IgD-negative memory B cell (primary cell): ENCODE results near the gene OR1S2. TPM values are rescaled to one million over a fixed set of nuclear protein-coding genes. Genes with fewer than 3 reads are reported as not detected.

Source experiments
- H3K27ac Mint-ChIP-seq, 3 donors: one replicate each; pipeline ENCODE4 v1.8.0; 2020 to 2022; ENCODE audit warnings: mild to moderate bottlenecking in 3 of 3, mixed read lengths in 3 of 3, moderate library complexity in 1 of 3
- H3K27me3 Mint-ChIP-seq: one replicate; pipeline ENCODE4 v1.8.0; 2021; ENCODE audit warnings: mixed read lengths
- H3K36me3 Mint-ChIP-seq: one replicate; pipeline ENCODE4 v1.8.0; 2020; ENCODE audit warnings: mild to moderate bottlenecking, mixed read lengths
- H3K4me1 Mint-ChIP-seq, 3 donors: one replicate each; pipeline ENCODE4 v1.8.0; 2020 to 2022; ENCODE audit warnings: mixed read lengths in 3 of 3, mild to moderate bottlenecking in 1 of 3
- H3K4me3 Mint-ChIP-seq, 4 donors: one replicate each; pipeline ENCODE4 v1.8.0; 2020 to 2022; ENCODE audit warnings: mild to moderate bottlenecking in 4 of 4, mixed read lengths in 4 of 4, moderate library complexity in 3 of 4
- H3K9me3 Mint-ChIP-seq, 3 donors: one replicate each; pipeline ENCODE4 v1.8.0; 2020 to 2021; ENCODE audit warnings: mixed read lengths in 3 of 3, mild to moderate bottlenecking in 1 of 3
- polyA plus RNA-seq: library from polyadenylated mRNA; unstranded; fragments of 300-500 nt; fragmentation: Illumina TruSeq; gene quantifications from one replicate; pipeline ENCODE4 v1.2.3, GENCODE V29; 2021

OR1S2 gene
- polyA plus RNA-seq, 1 donor from 2014 or later = not detected

DNA sequence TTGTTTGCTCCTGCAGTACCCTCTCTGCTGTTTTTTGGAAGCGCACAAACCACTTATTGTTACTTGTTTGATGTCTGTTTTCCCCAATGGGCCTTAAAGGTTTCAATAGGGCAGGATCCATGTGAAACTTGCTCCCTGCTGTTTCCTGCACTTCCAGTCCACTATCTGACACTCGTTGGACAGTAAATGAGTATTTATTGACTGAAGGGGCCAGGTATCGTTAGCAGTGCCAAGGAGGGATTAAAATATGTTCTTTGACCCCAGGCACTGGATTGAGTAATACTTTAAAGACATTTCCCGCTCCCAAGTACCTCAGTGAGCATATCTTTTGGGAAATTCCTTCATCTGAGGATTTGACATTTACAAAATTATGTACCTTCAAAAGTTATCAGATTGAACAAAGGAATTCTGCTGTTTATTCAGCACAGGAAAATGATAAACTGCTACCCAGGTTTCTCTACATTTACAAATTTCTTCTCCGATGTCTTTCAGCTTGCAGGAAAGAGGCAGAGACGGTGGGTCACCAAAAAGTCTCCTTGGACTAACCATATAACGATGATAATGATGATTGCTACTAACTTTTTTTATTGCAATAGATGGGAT, 38.3 kb downstream of the OR1S2 start:
- Mint-ChIP-seq H3K4me1 (no peaks in the 10 kb centered on the region), H3K9me3 (no peaks in the 10 kb centered on the region), H3K27me3 (peaks cover 2% of the 10 kb centered on the region), H3K4me3 (no peak overlapping the region), H3K36me3 (no peaks in the 10 kb centered on the region), H3K27ac (no peak overlapping the region)

DNA sequence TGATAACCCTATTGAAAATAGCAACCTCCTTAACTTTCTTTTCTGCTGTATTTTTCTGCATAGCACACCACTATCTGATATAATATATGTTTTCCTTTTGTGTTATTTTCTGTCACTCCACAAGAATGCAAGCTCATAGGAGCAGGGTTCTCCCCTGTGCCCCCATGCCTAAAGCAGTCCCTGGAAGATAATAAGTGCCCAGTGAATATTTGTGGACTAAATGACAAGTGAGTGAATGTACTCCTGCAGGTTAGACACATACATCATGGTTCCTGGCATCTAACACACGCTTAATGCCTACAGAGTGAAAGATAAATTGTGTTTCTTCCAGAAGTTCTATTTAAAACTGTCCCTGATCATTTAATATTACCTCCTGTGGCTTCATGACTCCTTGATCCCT, 39.0 kb downstream of the OR1S2 start:
- H3K27ac Mint-ChIP-seq = no peak overlapping the region

DNA sequence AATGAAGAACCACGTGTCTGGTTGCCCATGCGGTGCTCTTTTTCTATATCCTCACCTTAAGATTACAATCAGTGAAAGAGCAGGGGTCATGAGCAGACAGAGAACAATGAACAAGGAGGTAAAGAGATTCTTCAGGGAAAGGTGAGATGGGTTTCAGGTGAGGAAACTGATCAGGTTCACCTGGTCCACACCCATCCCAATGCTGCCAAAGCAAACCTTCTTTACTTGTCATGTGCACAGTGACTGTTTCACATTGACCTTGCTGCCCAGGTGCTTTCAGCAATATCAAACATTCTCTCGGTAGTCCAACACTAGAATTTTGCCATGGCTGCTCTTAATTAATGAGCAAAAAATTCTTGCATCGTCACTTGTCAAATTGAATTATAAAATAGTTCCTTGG, 39.6 kb downstream of the OR1S2 start:
- no peaks in the 10 kb centered on the region for H3K4me1 Mint-ChIP-seq
- H3K27ac Mint-ChIP-seq = no peak overlapping the region
- H3K27me3 Mint-ChIP-seq = no peaks in the 10 kb centered on the region
- peaks cover 0 to 6% (median 4%) of the 10 kb centered on the region in 3 donors for H3K9me3 Mint-ChIP-seq
- H3K36me3 Mint-ChIP-seq = no peaks in the 10 kb centered on the region
- H3K4me3 Mint-ChIP-seq = no peak overlapping the region

More for the DNA sequence above, 39.0 kb downstream of the OR1S2 start:
- Mint-ChIP-seq H3K4me3 (no peak overlapping the region), H3K27me3 (peaks cover 2% of the 10 kb centered on the region), H3K4me1 (no peaks in the 10 kb centered on the region), H3K36me3 (no peaks in the 10 kb centered on the region), H3K9me3 (peaks cover 0 to 4% (median 3%) of the 10 kb centered on the region in 3 donors)

Other genes with a start within 250 kb of the OR1S2 start
- gene OR9Q1, start 180.3 kb downstream of the OR1S2 start, polyA plus RNA-seq = not detected
- gene OR6Q1, start 173.2 kb downstream of the OR1S2 start, polyA plus RNA-seq = not detected
- gene OR9I1, start 78.6 kb downstream of the OR1S2 start, polyA plus RNA-seq = not detected
- not detected for gene OR9Q2, start 15.1 kb downstream of the OR1S2 start, polyA plus RNA-seq
- not detected for gene OR1S1, start 8.6 kb upstream of the OR1S2 start, polyA plus RNA-seq
- not detected for gene OR10Q1, start 24.8 kb upstream of the OR1S2 start, polyA plus RNA-seq
- not detected for gene OR10W1, start 64.1 kb upstream of the OR1S2 start, polyA plus RNA-seq
- not detected for gene OR5B17, start 154.9 kb upstream of the OR1S2 start, polyA plus RNA-seq
- not detected for gene OR5B3, start 202.7 kb upstream of the OR1S2 start, polyA plus RNA-seq
- gene OR5B2, start 224.0 kb upstream of the OR1S2 start, polyA plus RNA-seq = not detected
- gene OR5B12, start 238.1 kb upstream of the OR1S2 start, polyA plus RNA-seq = not detected